Breast epithelium (tissue), 3 donors: ENCODE results near the gene SRRM3.

Source experiments
- POLR2A ChIP-seq: fragments of 450-650 bp; IDR thresholded peaks from one replicate; pipeline ENCODE4 v1.6.1; 2016; ENCODE audit warnings: antibody characterized with exemption, mild to moderate bottlenecking, moderate library complexity
- TF ChIP-seq, protein P1 (sequence below), 3 donors: fragments of 450-650 bp; IDR thresholded peaks; one replicate each; pipeline ENCODE4 v1.5.1; 2016 to 2017; ENCODE audit warnings: antibody characterized with exemption in 3 of 3, mild to moderate bottlenecking in 3 of 3, moderate library complexity in 3 of 3

DNA sequence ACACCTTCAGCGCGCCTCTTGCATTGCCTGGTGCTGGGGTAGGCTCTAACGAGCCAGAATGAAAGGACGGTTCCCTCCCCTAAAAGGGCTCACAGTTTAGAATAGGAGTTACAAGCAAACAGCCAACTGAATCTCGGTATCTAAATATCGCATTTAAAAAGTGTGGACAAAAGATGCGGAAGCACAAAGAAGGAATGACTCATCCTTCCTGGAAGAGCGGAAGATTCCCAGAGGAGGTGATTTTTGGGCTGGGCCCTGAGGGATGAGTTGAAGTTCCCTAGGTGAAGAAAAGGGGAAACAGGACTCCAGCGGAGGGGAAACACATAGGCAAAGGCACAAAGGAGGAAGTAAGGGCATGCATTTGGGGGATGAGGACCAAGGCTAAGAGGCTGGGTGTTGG, 29.9 kb downstream of the SRRM3 start:
- no peak for TF ChIP-seq POLR2A
- TF ChIP-seq, protein P1, sequence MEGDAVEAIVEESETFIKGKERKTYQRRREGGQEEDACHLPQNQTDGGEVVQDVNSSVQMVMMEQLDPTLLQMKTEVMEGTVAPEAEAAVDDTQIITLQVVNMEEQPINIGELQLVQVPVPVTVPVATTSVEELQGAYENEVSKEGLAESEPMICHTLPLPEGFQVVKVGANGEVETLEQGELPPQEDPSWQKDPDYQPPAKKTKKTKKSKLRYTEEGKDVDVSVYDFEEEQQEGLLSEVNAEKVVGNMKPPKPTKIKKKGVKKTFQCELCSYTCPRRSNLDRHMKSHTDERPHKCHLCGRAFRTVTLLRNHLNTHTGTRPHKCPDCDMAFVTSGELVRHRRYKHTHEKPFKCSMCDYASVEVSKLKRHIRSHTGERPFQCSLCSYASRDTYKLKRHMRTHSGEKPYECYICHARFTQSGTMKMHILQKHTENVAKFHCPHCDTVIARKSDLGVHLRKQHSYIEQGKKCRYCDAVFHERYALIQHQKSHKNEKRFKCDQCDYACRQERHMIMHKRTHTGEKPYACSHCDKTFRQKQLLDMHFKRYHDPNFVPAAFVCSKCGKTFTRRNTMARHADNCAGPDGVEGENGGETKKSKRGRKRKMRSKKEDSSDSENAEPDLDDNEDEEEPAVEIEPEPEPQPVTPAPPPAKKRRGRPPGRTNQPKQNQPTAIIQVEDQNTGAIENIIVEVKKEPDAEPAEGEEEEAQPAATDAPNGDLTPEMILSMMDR (IDR thresholded peaks at IDR 0.05), result no peak
